Tibial nerve (tissue), 4 donors: ENCODE measurements around the gene JAK1. TPM values are rescaled to one million over a fixed set of nuclear protein-coding genes. Genes with fewer than 3 reads are reported as not detected.

ENCODE experiments used
- DNase-seq, 2 donors: peaks; one replicate each; pipeline ENCODE4 v3.0.0-alpha.2; 2019; ENCODE audit warnings: low spot score in 2 of 2
- H3K27ac ChIP-seq, 4 donors: fragments of 200-600 bp; sonication (generic) in 3 of 4; one replicate each; pipeline ENCODE4 v1.5.1; 2017 to 2019; ENCODE audit warnings: mild to moderate bottlenecking in 1 of 4
- H3K27me3 ChIP-seq, 2 donors: fragments of 200-600 bp; sonication (generic) in 1 of 2; one replicate each; pipeline versions ENCODE4 v1.5.1 to v1.6.0; 2017 to 2019
- H3K36me3 ChIP-seq, 3 donors: fragments of 200-600 bp; sonication (generic); one replicate each; pipeline ENCODE4 v1.5.1; 2018 to 2019
- H3K4me1 ChIP-seq, 4 donors: fragments of 200-600 bp; sonication (generic) in 3 of 4; one replicate each; pipeline ENCODE4 v1.5.1; 2017 to 2019
- H3K4me3 ChIP-seq, 4 donors: fragments of 200-600 bp; sonication (generic) in 3 of 4; one replicate each; pipeline ENCODE4 v1.5.1; 2017 to 2019; ENCODE audit warnings: mild to moderate bottlenecking in 1 of 4, moderate library complexity in 1 of 4
- H3K9me3 ChIP-seq, 4 donors: fragments of 200-600 bp; sonication (generic) in 3 of 4; one replicate each; pipeline ENCODE4 v1.5.1; 2017 to 2019
- EP300 ChIP-seq, 2 donors: sonication (generic); formaldehyde crosslinking; IDR thresholded peaks; one replicate each; pipeline ENCODE4 v1.6.1; 2017; ENCODE audit warnings: antibody characterized with exemption in 2 of 2, mild to moderate bottlenecking in 1 of 2
- POLR2A ChIP-seq, 2 donors: fragments of 450-650 bp; IDR thresholded peaks; one replicate each; pipeline ENCODE4 v1.6.1; 2017; ENCODE audit warnings: antibody characterized with exemption in 2 of 2, mild to moderate bottlenecking in 2 of 2, moderate library complexity in 2 of 2
- WGBS, 2 donors: methylation state at CpG; one replicate each; pipeline ENCODE4 v1.1.5; 2018; 5-methylcytosine and 5-hydroxymethylcytosine counted together
- small RNA-seq: library from RNA; depleted of rRNA; stranded (forward); fragments of <200 nt; gene quantifications from one replicate; pipeline ENCODE3, GENCODE V24; 2016
- total RNA-seq, 4 donors: library from RNA; depleted of rRNA; stranded (reverse); fragments of >200 nt; gene quantifications; one replicate each; pipeline ENCODE4 v1.1.0, GENCODE V29; 2016
- TF ChIP-seq, protein P1 (sequence below), 5 experiments: fragments of 200-600 bp in 3 of 5; fragments of 450-650 bp in 2 of 5; sonication (generic) in 3 of 5; IDR thresholded peaks; one replicate each; pipeline ENCODE4 v1.5.1; 2016 to 2019; ENCODE audit warnings: antibody characterized with exemption in 5 of 5, mild to moderate bottlenecking in 3 of 5, moderate library complexity in 2 of 5

Gene JAK1
- total RNA-seq, 4 donors from 2014 or later: 114 to 222 (median 138) TPM

DNA sequence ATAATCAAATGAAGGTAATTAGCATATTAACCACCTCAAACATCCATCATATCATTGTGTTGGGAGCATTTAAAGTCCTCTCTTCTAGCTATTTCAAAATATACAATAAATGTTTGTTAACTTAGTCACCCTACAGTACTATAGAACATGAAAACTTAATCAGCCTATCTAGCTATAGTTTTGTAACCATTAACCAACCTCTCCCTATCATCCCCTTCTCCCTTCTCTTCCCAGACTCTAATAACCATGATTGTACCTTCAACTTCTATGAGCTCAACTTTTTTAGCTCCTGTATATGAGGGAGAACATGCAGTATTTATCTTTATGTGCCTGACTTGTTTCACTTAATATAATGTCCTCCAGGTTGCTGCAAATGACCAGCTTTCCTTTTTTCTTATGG, 167.5 kb downstream of the JAK1 start:
- TF ChIP-seq, protein P1, sequence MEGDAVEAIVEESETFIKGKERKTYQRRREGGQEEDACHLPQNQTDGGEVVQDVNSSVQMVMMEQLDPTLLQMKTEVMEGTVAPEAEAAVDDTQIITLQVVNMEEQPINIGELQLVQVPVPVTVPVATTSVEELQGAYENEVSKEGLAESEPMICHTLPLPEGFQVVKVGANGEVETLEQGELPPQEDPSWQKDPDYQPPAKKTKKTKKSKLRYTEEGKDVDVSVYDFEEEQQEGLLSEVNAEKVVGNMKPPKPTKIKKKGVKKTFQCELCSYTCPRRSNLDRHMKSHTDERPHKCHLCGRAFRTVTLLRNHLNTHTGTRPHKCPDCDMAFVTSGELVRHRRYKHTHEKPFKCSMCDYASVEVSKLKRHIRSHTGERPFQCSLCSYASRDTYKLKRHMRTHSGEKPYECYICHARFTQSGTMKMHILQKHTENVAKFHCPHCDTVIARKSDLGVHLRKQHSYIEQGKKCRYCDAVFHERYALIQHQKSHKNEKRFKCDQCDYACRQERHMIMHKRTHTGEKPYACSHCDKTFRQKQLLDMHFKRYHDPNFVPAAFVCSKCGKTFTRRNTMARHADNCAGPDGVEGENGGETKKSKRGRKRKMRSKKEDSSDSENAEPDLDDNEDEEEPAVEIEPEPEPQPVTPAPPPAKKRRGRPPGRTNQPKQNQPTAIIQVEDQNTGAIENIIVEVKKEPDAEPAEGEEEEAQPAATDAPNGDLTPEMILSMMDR (IDR thresholded peaks at IDR 0.05): no peak
- TF ChIP-seq POLR2A (IDR thresholded peaks at IDR 0.05): no peak
- no peak for TF ChIP-seq EP300 (IDR thresholded peaks at IDR 0.05)
- no peaks in the 10 kb centered on the region for H3K36me3 ChIP-seq
- DNase-seq: no peak

DNA sequence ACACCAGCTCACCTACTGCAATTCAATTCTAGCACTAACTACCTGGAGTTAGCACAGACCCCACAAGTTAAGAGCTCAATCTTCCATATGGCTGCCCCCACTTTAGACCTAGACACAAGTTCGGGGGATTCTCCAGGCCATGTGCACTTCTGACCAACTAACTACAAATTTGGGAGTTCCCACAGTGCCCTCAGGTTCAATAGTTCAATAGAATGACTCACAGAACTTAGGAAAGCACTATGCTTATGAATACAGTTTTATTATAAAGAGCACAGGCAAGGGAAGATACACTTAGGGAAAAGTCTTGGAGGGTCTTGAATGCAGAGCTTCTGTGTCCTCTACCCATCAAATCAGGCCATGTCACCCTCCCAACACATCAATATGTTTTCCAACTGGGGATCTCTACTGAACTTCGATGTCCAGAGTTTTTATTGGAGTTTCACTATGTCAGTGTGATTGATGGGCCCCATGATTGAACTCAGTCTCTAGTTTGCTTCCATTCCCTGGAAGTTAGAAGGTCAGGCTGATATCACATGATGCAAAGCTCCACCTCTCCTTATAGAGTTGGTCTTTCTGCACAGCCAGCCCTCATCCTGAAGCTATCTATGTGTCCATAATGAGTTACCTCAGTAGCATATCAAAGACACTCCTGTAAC, 175.4 kb downstream of the JAK1 start:
- Histone ChIP-seq H3K4me3 (no peak overlapping the region), H3K27ac (no peak overlapping the region), H3K36me3 (peaks cover 0 to 24% (median 0%) of the 10 kb centered on the region in 3 donors), H3K27me3 (no peaks in the 10 kb centered on the region), H3K9me3 (peaks cover 0 to 8% (median 5%) of the 10 kb centered on the region in 4 donors), H3K4me1 (no peaks in the 10 kb centered on the region)
- 85 to 93% methylated on average over 2 of the region's 2 CpGs for WGBS, 2 donors
- no peak for DNase-seq
- TF ChIP-seq EP300 (IDR thresholded peaks at IDR 0.05) (no peak), POLR2A (IDR thresholded peaks at IDR 0.05) (no peak)
- TF ChIP-seq, protein P1 (IDR thresholded peaks at IDR 0.05): no peak

More for the DNA sequence above, 167.5 kb downstream of the JAK1 start:
- Histone ChIP-seq H3K4me3 (no peak overlapping the region), H3K27ac (no peak overlapping the region), H3K4me1 (no peaks in the 10 kb centered on the region), H3K27me3 (no peaks in the 10 kb centered on the region), H3K9me3 (peaks cover 0 to 8% (median 0%) of the 10 kb centered on the region in 4 donors)

Small RNAs within 50 kb of the gene (small RNA-seq; reads per million reads assigned to genes)
- not detected for gene AL606517.2

Other genes with a start within 250 kb of the JAK1 start
- gene RAVER2, start 221.5 kb downstream of the JAK1 start, total RNA-seq: 1 to 10 TPM; 3.6 to 8.2 (median 4.1) TPM
- 10 to 100 TPM; 16.1 to 24.9 (median 19.5) TPM for gene AK4, start 181.7 kb upstream of the JAK1 start, total RNA-seq